HepG2 (cell line): ENCODE measurements around the gene GPS1. TPM values are rescaled to one million over a fixed set of nuclear protein-coding genes. Genes with fewer than 3 reads are reported as not detected.

Source experiments
- ATAC-seq: fragments of 200-7000 bp; cut with Tn5 transposase; 3 replicates; pipeline ENCODE4 v1.9.1; 2020; ENCODE audit warnings: mild to moderate bottlenecking, moderate library complexity
- BruUV-seq: library from RNA; stranded (reverse); fragments of 400-500 nt; replicated peaks from 2 replicates; lab custom pipeline; 2021; lab: Mats Ljungman, UMichigan
- CTCF ChIA-PET: fragments of 300-600 bp; formaldehyde crosslinking; extraction: SDS; loops from one replicate; lab custom pipeline; 2021; ENCODE audit warnings: low total read pairs, inconsistent platforms, low intra/inter-chr PET ratio; lab: Yijun Ruan, JAX
- POLR2A ChIA-PET: fragments of 350-600 bp; sonication (Branson Sonifier 250); formaldehyde crosslinking; loops from one replicate; lab custom pipeline; 2020; ENCODE audit warnings: antibody characterized with exemption, inconsistent platforms; lab: Yijun Ruan, JAX
- DNase-seq: peaks from one replicate; pipeline ENCODE4 v3.0.0-alpha.2; 2015; ENCODE audit warnings: low spot score
- FAIRE-seq: peaks from 3 replicates; lab custom pipeline; 2011; peaks lifted over from hg19 to GRCh38; lab: Jason Lieb, UNC
- H2AFZ ChIP-seq: one replicate; pipeline ENCODE4 v1.6.1; 2011; ENCODE audit warnings: low read length, inconsistent platforms
- H3K27ac ChIP-seq: fragments of 300-600 bp; 3 replicates; pipeline ENCODE4 v1.8.0; 2011; ENCODE audit warnings: mixed run types, mild to moderate bottlenecking, mixed read lengths, low read length, inconsistent platforms; ENCODE audit not compliant: insufficient read depth; ENCODE audit errors: extremely low read length
- H3K27me3 ChIP-seq, 2 experiments: fragments of 200-600 bp in 1 of 2; 2 replicates in 1 of 2; 3 replicates in 1 of 2; pipeline versions ENCODE4 v1.6.0 to v1.8.0; 2011; ENCODE audit warnings: low read length in 2 of 2, mild to moderate bottlenecking in 2 of 2, moderate library complexity in 2 of 2, inconsistent platforms in 1 of 2; ENCODE audit not compliant: insufficient read depth in 2 of 2, control insufficient read depth in 1 of 2
- H3K36me3 ChIP-seq, 2 experiments: fragments of 200-600 bp in 1 of 2; replicated peaks in 1 of 2; 2 replicates in 1 of 2; 3 replicates in 1 of 2; pipeline versions ENCODE4 v1.5.1 to v1.8.0; 2011; ENCODE audit warnings: low read length in 2 of 2, inconsistent platforms in 1 of 2; ENCODE audit not compliant: insufficient read depth in 2 of 2, control insufficient read depth in 1 of 2
- H3K4me1 ChIP-seq: 2 replicates; pipeline ENCODE4 v1.5.1; 2012; ENCODE audit warnings: low read length, inconsistent platforms; ENCODE audit not compliant: insufficient read depth
- H3K4me2 ChIP-seq: 2 replicates; pipeline ENCODE4 v1.6.0; 2011; ENCODE audit warnings: low read depth, low read length, inconsistent platforms
- H3K4me3 ChIP-seq, 3 experiments: fragments of 200-600 bp in 1 of 3; sonication (generic), shearing (Covaris generic) in 1 of 3; replicated peaks in 1 of 3; 2 replicates each; pipeline ENCODE4 v1.5.1; 2011 to 2016; ENCODE audit warnings: low read length in 3 of 3, inconsistent platforms in 2 of 3, low read depth in 2 of 3, mild to moderate bottlenecking in 2 of 3, control low read depth in 1 of 3, mixed read lengths in 1 of 3; ENCODE audit not compliant: insufficient read depth in 1 of 3
- H3K79me2 ChIP-seq: one replicate; pipeline ENCODE4 v1.6.1; 2011; ENCODE audit warnings: low read length, inconsistent platforms; ENCODE audit not compliant: insufficient read depth
- H3K9ac ChIP-seq: 2 replicates; pipeline ENCODE4 v1.6.0; 2011; ENCODE audit warnings: mild to moderate bottlenecking, low read depth, low read length, inconsistent platforms; ENCODE audit not compliant: insufficient read depth
- H3K9me3 ChIP-seq: 2 replicates; pipeline ENCODE4 v1.5.1; 2012; ENCODE audit warnings: mild to moderate bottlenecking, low read length
- H4K20me1 ChIP-seq: 2 replicates; pipeline ENCODE4 v1.6.0; 2011; ENCODE audit warnings: inconsistent platforms, mild to moderate bottlenecking, low read length, moderate library complexity; ENCODE audit not compliant: insufficient read depth
- AGO2 ChIP-seq: fragments of 200-400 bp; formaldehyde crosslinking; optimal IDR thresholded peaks from 2 replicates; pipeline ENCODE3; 2017; ENCODE audit warnings: mild to moderate bottlenecking, low read depth, low read length, moderate library complexity
- ASH2L ChIP-seq: fragments of 300-600, 200-600 bp; sonication (generic); IDR thresholded peaks from 2 replicates; pipeline ENCODE4 v1.7.0; 2017; ENCODE audit warnings: low read depth, mild to moderate bottlenecking, moderate library complexity, mixed read lengths, low read length; ENCODE audit not compliant: insufficient read length
- NR2C2 ChIP-seq: sonication (generic); formaldehyde crosslinking; IDR thresholded peaks from 2 replicates; pipeline ENCODE4 v1.4.0; 2020; ENCODE audit warnings: missing genetic modification reagents, mild to moderate bottlenecking, moderate library complexity, borderline replicate concordance
- POLR2AphosphoS2 ChIP-seq: IDR thresholded peaks from 2 replicates; pipeline ENCODE4 v1.6.1; 2011; ENCODE audit warnings: low read depth, low read length, improper control_type of control experiment
- PRPF4 ChIP-seq: fragments of 200-400 bp; formaldehyde crosslinking; IDR thresholded peaks from 2 replicates; pipeline ENCODE4 v1.6.1; 2016; ENCODE audit warnings: low read length, low read depth; ENCODE audit not compliant: poor library complexity, severe bottlenecking
- YEATS2 ChIP-seq: sonication (generic); formaldehyde crosslinking; IDR thresholded peaks from 2 replicates; pipeline ENCODE4 v1.4.0; 2020; ENCODE audit warnings: missing genetic modification reagents, borderline replicate concordance
- ZNF550 ChIP-seq: sonication (generic); formaldehyde crosslinking; IDR thresholded peaks from 2 replicates; pipeline ENCODE4 v1.4.0; 2020; ENCODE audit warnings: mild to moderate bottlenecking, missing genetic modification reagents, borderline replicate concordance
- ZZZ3 ChIP-seq: sonication (generic); formaldehyde crosslinking; IDR thresholded peaks from 2 replicates; pipeline ENCODE4 v1.4.0; 2020; ENCODE audit warnings: missing genetic modification reagents, mild to moderate bottlenecking, borderline replicate concordance
- WGBS: methylation state at CpG from one replicate; pipeline ENCODE4 v1.1.6; 2017; ENCODE audit warnings: low lambda C conversion rate; 5-methylcytosine and 5-hydroxymethylcytosine counted together
- in situ Hi-C: cut with HindIII; loops from 2 replicates; pipeline ENCODE4 v1.10.0; 2017; ENCODE audit warnings: low pct_unique_long_range_greater_than_20kb; ENCODE audit not compliant: extremely low pct_ligation_motif_present
- intact Hi-C: fragments of 100-400 bp; cut with micrococcal nuclease; formaldehyde crosslinking; loops from one replicate; pipeline ENCODE4 v1.10.0; 2022; ENCODE audit not compliant: unreplicated experiment
- polyA plus RNA-seq, 8 experiments: library from polyadenylated mRNA; depleted of rRNA in 3 of 8; stranded (reverse) in 7 of 8; unstranded in 1 of 8; fragments of >200 nt; fragmentation: Illumina TruSeq in 4 of 8; extraction: Trizol in 4 of 8; gene quantifications; 2 replicates each; pipeline versions ENCODE4 v1.2.1 to v1.2.3, GENCODE V29; 2011 to 2016; ENCODE audit warnings: low read depth in 4 of 8, missing spikeins in 1 of 8, mixed read lengths in 1 of 8; ENCODE audit not compliant: insufficient read depth in 1 of 8
- total RNA-seq, 5 experiments: library from RNA; depleted of rRNA; stranded (reverse); fragments of >200 nt; fragmentation: Illumina TruSeq; extraction: Trizol; gene quantifications; 2 replicates each; pipeline ENCODE4 v1.2.3, GENCODE V29; 2016; ENCODE audit warnings: low read depth in 1 of 5
- TF ChIP-seq, protein P1 (sequence below): IDR thresholded peaks from 2 replicates; pipeline ENCODE4 v1.6.1; 2016; ENCODE audit warnings: mild to moderate bottlenecking, missing biosample characterization, missing genetic modification reagents
- TF ChIP-seq, protein P2 (sequence below): sonication (generic); formaldehyde crosslinking; IDR thresholded peaks from 2 replicates; pipeline ENCODE4 v1.4.0; 2020; ENCODE audit warnings: missing genetic modification reagents, mild to moderate bottlenecking, borderline replicate concordance
- TF ChIP-seq, protein P3 (sequence below): sonication (generic); formaldehyde crosslinking; IDR thresholded peaks from 2 replicates; pipeline ENCODE4 v1.8.0; 2022; ENCODE audit warnings: missing genetic modification reagents, mild to moderate bottlenecking, moderate library complexity, borderline replicate concordance

Gene GPS1
- total and polyA plus RNA-seq, 2 of the 13 experiments (the other 11 are each of a cell fraction or from before 2014, with no cell fraction given): 124 to 128 TPM

- intact Hi-C loops: no loop called here
- no peak overlapping the region for H2AFZ ChIP-seq
- WGBS: 95% methylated on average over 18 of the region's 19 CpGs
- H3K27ac ChIP-seq: peak overlapping the region; percentile 68
- in situ Hi-C loops: no loop called here
- H3K79me2 ChIP-seq: peaks cover 28% of the 10 kb centered on the region
- no peak overlapping the region for H3K9ac ChIP-seq
- CTCF ChIA-PET: interaction anchor here (6.8 kb wide), 1 partner anchor 58 kb away, joined by 181 read pairs; the partner anchor contains the start of gene NOTUM
- no peaks in the 10 kb centered on the region; the same call in 1 of the 2 replicates for H4K20me1 ChIP-seq
- H3K4me3 ChIP-seq: no peak overlapping the region
- H3K9me3 ChIP-seq: no peaks in the 10 kb centered on the region
- POLR2A ChIA-PET: interaction anchor here (1.0 to 14.1 kb wide), 6 partner anchors 20 to 84 kb away, joined by 3 to 470 read pairs (median 11); partner anchors contain the start of gene NOTUM
- H3K27me3 ChIP-seq: no peaks in the 10 kb centered on the region; a peak in 1 of 5 replicates
- DNase-seq (no peak), FAIRE-seq (peak; percentile 46), ATAC-seq (no peak)
- peaks cover 86% of the 10 kb centered on the region for H3K4me1 ChIP-seq
- BruUV-seq: no TSS peak
- peaks cover 12% of the 10 kb centered on the region in 2 experiments; a peak in 3 of 5 replicates for H3K36me3 ChIP-seq
- no peak overlapping the region for H3K4me2 ChIP-seq
- peak; percentile 18 for TF ChIP-seq PRPF4
- 0 out of 2 replicates have a peak, but pooled peaks have one; percentile 11 for TF ChIP-seq YEATS2 (CRISPR knock-in tag)
- TF ChIP-seq, protein P1, sequence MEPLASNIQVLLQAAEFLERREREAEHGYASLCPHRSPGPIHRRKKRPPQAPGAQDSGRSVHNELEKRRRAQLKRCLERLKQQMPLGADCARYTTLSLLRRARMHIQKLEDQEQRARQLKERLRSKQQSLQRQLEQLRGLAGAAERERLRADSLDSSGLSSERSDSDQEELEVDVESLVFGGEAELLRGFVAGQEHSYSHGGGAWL (CRISPR knock-in tag): peak; percentile 58; the same call in 1 of the 2 replicates
- no peak for TF ChIP-seq NR2C2 (CRISPR knock-in tag)
- TF ChIP-seq POLR2AphosphoS2: peak; percentile 74; the same call in 1 of the 2 replicates
- TF ChIP-seq ASH2L: peak; percentile 18
- TF ChIP-seq, protein P2, sequence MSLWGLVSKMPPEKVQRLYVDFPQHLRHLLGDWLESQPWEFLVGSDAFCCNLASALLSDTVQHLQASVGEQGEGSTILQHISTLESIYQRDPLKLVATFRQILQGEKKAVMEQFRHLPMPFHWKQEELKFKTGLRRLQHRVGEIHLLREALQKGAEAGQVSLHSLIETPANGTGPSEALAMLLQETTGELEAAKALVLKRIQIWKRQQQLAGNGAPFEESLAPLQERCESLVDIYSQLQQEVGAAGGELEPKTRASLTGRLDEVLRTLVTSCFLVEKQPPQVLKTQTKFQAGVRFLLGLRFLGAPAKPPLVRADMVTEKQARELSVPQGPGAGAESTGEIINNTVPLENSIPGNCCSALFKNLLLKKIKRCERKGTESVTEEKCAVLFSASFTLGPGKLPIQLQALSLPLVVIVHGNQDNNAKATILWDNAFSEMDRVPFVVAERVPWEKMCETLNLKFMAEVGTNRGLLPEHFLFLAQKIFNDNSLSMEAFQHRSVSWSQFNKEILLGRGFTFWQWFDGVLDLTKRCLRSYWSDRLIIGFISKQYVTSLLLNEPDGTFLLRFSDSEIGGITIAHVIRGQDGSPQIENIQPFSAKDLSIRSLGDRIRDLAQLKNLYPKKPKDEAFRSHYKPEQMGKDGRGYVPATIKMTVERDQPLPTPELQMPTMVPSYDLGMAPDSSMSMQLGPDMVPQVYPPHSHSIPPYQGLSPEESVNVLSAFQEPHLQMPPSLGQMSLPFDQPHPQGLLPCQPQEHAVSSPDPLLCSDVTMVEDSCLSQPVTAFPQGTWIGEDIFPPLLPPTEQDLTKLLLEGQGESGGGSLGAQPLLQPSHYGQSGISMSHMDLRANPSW (CRISPR knock-in tag): 0 out of 2 replicates have a peak, but pooled peaks have one; percentile 40
- TF ChIP-seq AGO2: peak; percentile 99
- no peak for TF ChIP-seq ZNF550 (CRISPR knock-in tag)
- no peak for TF ChIP-seq ZZZ3 (CRISPR knock-in tag)
- TF ChIP-seq, protein P3, sequence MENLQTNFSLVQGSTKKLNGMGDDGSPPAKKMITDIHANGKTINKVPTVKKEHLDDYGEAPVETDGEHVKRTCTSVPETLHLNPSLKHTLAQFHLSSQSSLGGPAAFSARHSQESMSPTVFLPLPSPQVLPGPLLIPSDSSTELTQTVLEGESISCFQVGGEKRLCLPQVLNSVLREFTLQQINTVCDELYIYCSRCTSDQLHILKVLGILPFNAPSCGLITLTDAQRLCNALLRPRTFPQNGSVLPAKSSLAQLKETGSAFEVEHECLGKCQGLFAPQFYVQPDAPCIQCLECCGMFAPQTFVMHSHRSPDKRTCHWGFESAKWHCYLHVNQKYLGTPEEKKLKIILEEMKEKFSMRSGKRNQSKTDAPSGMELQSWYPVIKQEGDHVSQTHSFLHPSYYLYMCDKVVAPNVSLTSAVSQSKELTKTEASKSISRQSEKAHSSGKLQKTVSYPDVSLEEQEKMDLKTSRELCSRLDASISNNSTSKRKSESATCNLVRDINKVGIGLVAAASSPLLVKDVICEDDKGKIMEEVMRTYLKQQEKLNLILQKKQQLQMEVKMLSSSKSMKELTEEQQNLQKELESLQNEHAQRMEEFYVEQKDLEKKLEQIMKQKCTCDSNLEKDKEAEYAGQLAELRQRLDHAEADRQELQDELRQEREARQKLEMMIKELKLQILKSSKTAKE (CRISPR knock-in tag): no peak
Observed at GRCh38 chr17:82018152-82018988, 33.3 kb upstream of the GPS1 start.
